GM12878 (cell line): ENCODE results near the gene PSPN. TPM values are rescaled to one million over a fixed set of nuclear protein-coding genes. Genes with fewer than 3 reads are reported as not detected.

Experiments
- CHD2 ChIP-seq: IDR thresholded peaks from 2 replicates; pipeline ENCODE4 v1.6.1; 2011; ENCODE audit warnings: low read depth, low read length, improper control_type of control experiment, borderline replicate concordance
- CHD4 ChIP-seq: fragments of 200-600 bp; sonication (generic); IDR thresholded peaks from 2 replicates; pipeline ENCODE4 v1.6.1; 2016; ENCODE audit warnings: mild to moderate bottlenecking
- CREM ChIP-seq: IDR thresholded peaks from 2 replicates; pipeline ENCODE4 v1.6.1; 2014; ENCODE audit warnings: antibody characterized with exemption, low read depth
- DPF2 ChIP-seq: fragments of 450-650 bp; IDR thresholded peaks from 2 replicates; pipeline ENCODE4 v1.6.1; 2017; ENCODE audit warnings: mild to moderate bottlenecking
- EED ChIP-seq: sonication (generic); IDR thresholded peaks from 2 replicates; pipeline ENCODE4 v1.6.1; 2016; ENCODE audit warnings: antibody characterized with exemption, low read depth
- EGR1 ChIP-seq, 2 experiments: IDR thresholded peaks; 1 replicate in 1 of 2; 2 replicates in 1 of 2; pipeline ENCODE4 v1.6.1; 2011 to 2012; ENCODE audit warnings: low read depth in 2 of 2, low read length in 2 of 2, borderline replicate concordance in 1 of 2, mild to moderate bottlenecking in 1 of 2, moderate library complexity in 1 of 2
- GATAD2B ChIP-seq: fragments of 450-650 bp; conservative IDR thresholded peaks from 2 replicates; pipeline ENCODE4 v1.6.1; 2017; ENCODE audit warnings: low read depth, mild to moderate bottlenecking, moderate library complexity
- HCFC1 ChIP-seq: fragments of 150-350 bp; IDR thresholded peaks from 2 replicates; pipeline ENCODE4 v1.6.1; 2014; ENCODE audit warnings: low read length
- HDAC2 ChIP-seq: fragments of 200-600 bp; sonication (generic); IDR thresholded peaks from 2 replicates; pipeline ENCODE4 v1.6.1; 2017
- IRF4 ChIP-seq: IDR thresholded peaks from 2 replicates; pipeline ENCODE4 v1.6.1; 2011; ENCODE audit warnings: low read depth, low read length
- JUND ChIP-seq: IDR thresholded peaks from 2 replicates; pipeline ENCODE4 v1.6.1; 2012; ENCODE audit warnings: low read depth, mild to moderate bottlenecking, low read length, improper control_type of control experiment, moderate library complexity
- MEF2A ChIP-seq: IDR thresholded peaks from 2 replicates; pipeline ENCODE4 v1.6.1; 2011; ENCODE audit warnings: low read depth, mild to moderate bottlenecking, low read length, moderate library complexity; ENCODE audit not compliant: insufficient read depth
- MTA2 ChIP-seq: fragments of 450-650 bp; IDR thresholded peaks from 2 replicates; pipeline ENCODE4 v1.6.1; 2016; ENCODE audit warnings: low read depth, mild to moderate bottlenecking, moderate library complexity
- NR2C2 ChIP-seq: IDR thresholded peaks from 2 replicates; pipeline ENCODE4 v1.6.1; 2011; ENCODE audit warnings: borderline replicate concordance, low read depth; ENCODE audit not compliant: control insufficient read depth, insufficient read length
- PML ChIP-seq: IDR thresholded peaks from 2 replicates; pipeline ENCODE4 v1.6.1; 2012; ENCODE audit warnings: low read length, inconsistent platforms
- RELA ChIP-seq: fragments of 450-650 bp; IDR thresholded peaks from 2 replicates; pipeline ENCODE4 v1.8.0; 2014; ENCODE audit warnings: borderline replicate concordance; ENCODE audit not compliant: partially characterized antibody
- REST ChIP-seq: IDR thresholded peaks from 2 replicates; pipeline ENCODE4 v1.6.1; 2012; ENCODE audit warnings: mild to moderate bottlenecking, low read depth, low read length
- SIX5 ChIP-seq: IDR thresholded peaks from 2 replicates; pipeline ENCODE4 v1.6.1; 2011; ENCODE audit warnings: mild to moderate bottlenecking, low read depth, low read length, moderate library complexity; ENCODE audit not compliant: severe bottlenecking
- SMAD1 ChIP-seq: fragments of 450-650 bp; IDR thresholded peaks from 2 replicates; pipeline ENCODE4 v1.6.1; 2018; ENCODE audit warnings: mild to moderate bottlenecking, low read depth; ENCODE audit not compliant: partially characterized antibody
- STAT3 ChIP-seq: IDR thresholded peaks from 2 replicates; pipeline ENCODE4 v1.6.1; 2011; ENCODE audit warnings: low read depth, low read length, improper control_type of control experiment
- ZNF687 ChIP-seq: fragments of 450-650 bp; IDR thresholded peaks from 2 replicates; pipeline ENCODE4 v1.6.1; 2017; ENCODE audit warnings: mild to moderate bottlenecking, moderate library complexity
- polyA plus RNA-seq, 11 experiments: library from polyadenylated mRNA; depleted of rRNA in 4 of 11; unstranded in 6 of 11; stranded (reverse) in 5 of 11; fragments of >200 nt; fragmentation: Nextera tagmentation in 4 of 11; fragmentation: Illumina TruSeq in 1 of 11; extraction: Ambion mirVana in 4 of 11; extraction: Trizol in 1 of 11; gene quantifications; 1 replicate in 1 of 11; 2 replicates in 10 of 11; pipeline versions ENCODE4 v1.2.1 to v1.2.3, GENCODE V29; 2011 to 2016; ENCODE audit warnings: inconsistent platforms in 2 of 11, missing spikeins in 2 of 11, low read depth in 1 of 11
- total RNA-seq, 4 experiments: library from RNA; depleted of rRNA in 3 of 4; stranded (reverse); fragments of >200 nt in 3 of 4; fragmentation: Illumina TruSeq in 1 of 4; extraction: Trizol in 1 of 4; gene quantifications; 2 replicates each; pipeline versions ENCODE4 v1.2.1 to v1.2.3, GENCODE V29; 2013 to 2021

Gene PSPN
- total and polyA plus RNA-seq, 10 of the 15 experiments (the other 5 are each of a cell fraction or from before 2014, with no cell fraction given): 0.27 to 1.2 (median 0.66) TPM

GRCh38 chr19:6393074-6393982, 17.6 kb upstream of the PSPN start, which contains the start of gene GTF2F1 (continued):
- TF ChIP-seq JUND (no peak), CHD4 (no peak), MEF2A (0 out of 2 replicates have a peak, but pooled peaks have one; percentile 38), IRF4 (peak; percentile 46), CREM (peak; percentile 84), CHD2 (peak; percentile 42), ZNF687 (peak; percentile 71), HCFC1 (peak; percentile 50), PML (no peak), REST (no peak), GATAD2B (peak; percentile 69), MTA2 (peak; percentile 73), EED (peak; percentile 23; the same call in 1 of the 2 replicates), HDAC2 (no peak), NR2C2 (peak; percentile 75), SIX5 (peak; percentile 9), RELA (peak; percentile 55), EGR1 (IDR thresholded peaks at IDR 0.05; ENCODE audit: borderline replicate concordance in 1 of 2, low read depth in 2 of 2, low read length in 2 of 2) (peak in 1 of 2 experiments; percentile 85; a peak in 2 of 3 replicates), STAT3 (no peak), DPF2 (peak; percentile 67), SMAD1 (no peak)
